ENCODE data around the gene HAS3.

- no peak for TF ChIP-seq CTCF (IDR thresholded peaks at IDR 0.05)
- no peak for TF ChIP-seq POLR2AphosphoS5 (IDR thresholded peaks at IDR 0.05; ENCODE audit: low read depth, low read length)
- no peak for TF ChIP-seq SIN3A (IDR thresholded peaks at IDR 0.05; ENCODE audit: borderline replicate concordance, insufficient read depth, low read depth, low read length)
- no peak for TF ChIP-seq TCF7L2 (IDR thresholded peaks at IDR 0.05; ENCODE audit: low read depth, low read length)
Observed at GRCh38 chr16:69071036-69071435, 34.4 kb upstream of the HAS3 start.
